Endothelial cell (in vitro differentiated cells): ENCODE measurements around the gene MBOAT1. TPM values are rescaled to one million over a fixed set of nuclear protein-coding genes. Genes with fewer than 3 reads are reported as not detected.
"Not testable (repeated sequence)": the region's sequence is repeated elsewhere in the genome, so short reads cannot be mapped to it uniquely, and the experiment has no call there.

Experiments
- DNase-seq: peaks from one replicate; pipeline ENCODE4 v3.0.0; 2021; ENCODE audit warnings: low spot score
- H3K27ac Mint-ChIP-seq: one replicate; pipeline ENCODE4 v1.8.0; 2021; ENCODE audit warnings: mixed read lengths, inconsistent platforms; ENCODE audit not compliant: unreplicated experiment
- H3K27me3 Mint-ChIP-seq: one replicate; pipeline ENCODE4 v1.8.0; 2021; ENCODE audit warnings: mild to moderate bottlenecking, moderate library complexity, mixed read lengths, inconsistent platforms; ENCODE audit not compliant: unreplicated experiment
- H3K36me3 Mint-ChIP-seq: one replicate; pipeline ENCODE4 v1.8.0; 2021; ENCODE audit warnings: mild to moderate bottlenecking, low read depth, mixed read lengths, inconsistent platforms; ENCODE audit not compliant: unreplicated experiment
- H3K4me1 Mint-ChIP-seq: one replicate; pipeline ENCODE4 v1.8.0; 2021; ENCODE audit warnings: mild to moderate bottlenecking, mixed read lengths, inconsistent platforms; ENCODE audit not compliant: unreplicated experiment
- H3K4me3 Mint-ChIP-seq: one replicate; pipeline ENCODE4 v1.8.0; 2021; ENCODE audit warnings: mild to moderate bottlenecking, mixed read lengths, inconsistent platforms; ENCODE audit not compliant: unreplicated experiment
- H3K9me3 Mint-ChIP-seq: one replicate; pipeline ENCODE4 v1.8.0; 2021; ENCODE audit warnings: mixed read lengths, inconsistent platforms; ENCODE audit not compliant: unreplicated experiment
- total RNA-seq: library from RNA; stranded (reverse); fragmentation: NEBNext Ultra II Directional; extraction: Animal tissue kit (Norgen Biotek cat#: 25700); gene quantifications from one replicate; pipeline ENCODE4 v1.2.1, GENCODE V29; 2021; ENCODE audit not compliant: unreplicated experiment
- TF ChIP-seq, protein P1 (sequence below): fragments of 200-600 bp; sonication (generic); IDR thresholded peaks from one replicate; pipeline ENCODE4 v1.5.0; 2021; ENCODE audit warnings: antibody characterized with exemption; ENCODE audit not compliant: unreplicated experiment

MBOAT1 gene
- total RNA-seq, 1 donor from 2014 or later: 10.7 TPM

GRCh38 chr6:20142866-20143265 lies 69.4 kb downstream of the MBOAT1 start:
- DNase-seq: no peak
- H3K4me3 Mint-ChIP-seq: no peak overlapping the region
- H3K27me3 Mint-ChIP-seq: peaks cover 7% of the 10 kb centered on the region
- H3K27ac Mint-ChIP-seq: no peak overlapping the region
- no peaks in the 10 kb centered on the region for H3K9me3 Mint-ChIP-seq
- H3K4me1 Mint-ChIP-seq: peaks cover 15% of the 10 kb centered on the region
- TF ChIP-seq, protein P1, sequence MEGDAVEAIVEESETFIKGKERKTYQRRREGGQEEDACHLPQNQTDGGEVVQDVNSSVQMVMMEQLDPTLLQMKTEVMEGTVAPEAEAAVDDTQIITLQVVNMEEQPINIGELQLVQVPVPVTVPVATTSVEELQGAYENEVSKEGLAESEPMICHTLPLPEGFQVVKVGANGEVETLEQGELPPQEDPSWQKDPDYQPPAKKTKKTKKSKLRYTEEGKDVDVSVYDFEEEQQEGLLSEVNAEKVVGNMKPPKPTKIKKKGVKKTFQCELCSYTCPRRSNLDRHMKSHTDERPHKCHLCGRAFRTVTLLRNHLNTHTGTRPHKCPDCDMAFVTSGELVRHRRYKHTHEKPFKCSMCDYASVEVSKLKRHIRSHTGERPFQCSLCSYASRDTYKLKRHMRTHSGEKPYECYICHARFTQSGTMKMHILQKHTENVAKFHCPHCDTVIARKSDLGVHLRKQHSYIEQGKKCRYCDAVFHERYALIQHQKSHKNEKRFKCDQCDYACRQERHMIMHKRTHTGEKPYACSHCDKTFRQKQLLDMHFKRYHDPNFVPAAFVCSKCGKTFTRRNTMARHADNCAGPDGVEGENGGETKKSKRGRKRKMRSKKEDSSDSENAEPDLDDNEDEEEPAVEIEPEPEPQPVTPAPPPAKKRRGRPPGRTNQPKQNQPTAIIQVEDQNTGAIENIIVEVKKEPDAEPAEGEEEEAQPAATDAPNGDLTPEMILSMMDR: no peak
- H3K36me3 Mint-ChIP-seq: no peaks in the 10 kb centered on the region

DNA sequence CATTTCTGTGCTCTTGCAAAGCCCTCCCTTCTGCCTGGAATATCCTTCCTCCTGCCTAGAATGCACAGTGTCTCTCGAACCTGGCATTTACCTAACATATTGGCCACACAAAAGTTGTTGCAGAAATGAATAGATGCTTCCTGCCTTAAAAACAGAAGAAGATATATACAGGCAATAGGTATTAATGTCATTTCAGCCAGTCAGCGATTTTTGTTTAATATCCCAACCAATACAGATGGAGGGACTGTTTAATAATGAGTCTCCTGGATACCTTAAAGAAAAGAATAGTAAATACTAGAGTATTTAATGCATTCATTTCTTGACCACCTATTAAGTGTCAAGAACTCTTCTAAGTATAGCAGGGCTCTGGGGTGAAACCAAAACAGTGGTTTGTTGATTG lies 70.3 kb downstream of the MBOAT1 start:
- no peak for DNase-seq
- Mint-ChIP-seq H3K36me3 (no peaks in the 10 kb centered on the region), H3K4me3 (no peak overlapping the region), H3K9me3 (no peaks in the 10 kb centered on the region), H3K4me1 (peaks cover 24% of the 10 kb centered on the region), H3K27ac (no peak overlapping the region), H3K27me3 (peaks cover 7% of the 10 kb centered on the region)
- TF ChIP-seq, protein P1: no peak

- H3K36me3 Mint-ChIP-seq, H3K9me3 Mint-ChIP-seq, H3K27me3 Mint-ChIP-seq, H3K27ac Mint-ChIP-seq, DNase-seq, H3K4me3 Mint-ChIP-seq: not testable (repeated sequence)
- H3K4me1 Mint-ChIP-seq: peaks cover 34% of the 10 kb centered on the region
These were observed 72.9 kb downstream of the MBOAT1 start for GRCh38 chr6:20139127-20139963.

DNA sequence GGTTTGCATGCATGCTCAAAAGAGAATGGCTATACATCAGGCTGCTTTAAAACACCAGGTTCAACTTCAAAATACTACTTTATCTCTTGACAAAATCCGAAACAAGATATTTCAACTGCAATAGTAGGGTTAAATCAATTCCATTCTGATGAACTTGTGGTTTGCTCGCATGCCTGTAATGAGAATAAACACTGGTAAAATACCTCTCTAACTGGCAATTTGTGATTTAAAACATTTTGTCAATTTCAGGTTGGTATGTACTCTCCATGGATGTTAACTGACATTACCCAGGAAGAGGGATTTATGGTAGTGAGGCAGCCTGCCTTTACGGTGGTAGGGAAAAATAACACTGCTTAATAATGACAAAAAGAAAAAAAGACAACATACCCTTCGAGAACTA lies 74.4 kb downstream of the MBOAT1 start:
- H3K36me3 Mint-ChIP-seq: no peaks in the 10 kb centered on the region
- TF ChIP-seq, protein P1: no peak

GRCh38 chr6:20137240-20137639 lies 75.0 kb downstream of the MBOAT1 start:
- Mint-ChIP-seq H3K4me3 (no peak overlapping the region), H3K27ac (peak overlapping the region; percentile 5), H3K27me3 (peaks cover 7% of the 10 kb centered on the region), H3K36me3 (no peaks in the 10 kb centered on the region), H3K4me1 (peaks cover 37% of the 10 kb centered on the region), H3K9me3 (no peaks in the 10 kb centered on the region)
- DNase-seq: no peak
- TF ChIP-seq, protein P1: no peak

More for the DNA sequence above, 74.4 kb downstream of the MBOAT1 start:
- H3K9me3 Mint-ChIP-seq: no peaks in the 10 kb centered on the region
- no peak for DNase-seq
- no peak overlapping the region for H3K4me3 Mint-ChIP-seq
- peaks cover 37% of the 10 kb centered on the region for H3K4me1 Mint-ChIP-seq
- peaks cover 7% of the 10 kb centered on the region for H3K27me3 Mint-ChIP-seq
- no peak overlapping the region for H3K27ac Mint-ChIP-seq
